Measurements from ENCODE around the gene MYNN.

The MYNN gene

GRCh38 chr3:169774186-169774585 is 990 bp downstream of the MYNN start:
- DNase-seq = no peak

DNA sequence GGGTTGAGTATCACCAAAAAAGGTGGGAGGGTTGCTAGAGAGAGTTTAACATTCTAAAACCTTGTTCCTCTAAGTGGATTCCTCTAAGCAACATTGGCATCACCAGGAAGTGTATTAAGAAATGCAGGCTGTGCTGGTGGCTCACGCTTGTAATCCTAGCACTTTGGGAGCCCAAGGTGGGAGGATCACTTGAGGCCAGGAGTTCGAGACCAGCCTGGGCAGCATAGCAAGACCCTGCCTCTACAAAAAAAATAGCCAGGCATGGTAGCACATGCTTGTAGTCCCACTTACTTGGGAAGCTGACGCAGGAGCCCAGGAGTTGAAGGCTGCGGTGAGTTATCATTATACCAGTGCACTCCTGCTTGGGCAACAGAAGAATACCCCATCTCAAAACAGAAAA is 4.6 kb downstream of the MYNN start:
- no peak for DNase-seq

DNA sequence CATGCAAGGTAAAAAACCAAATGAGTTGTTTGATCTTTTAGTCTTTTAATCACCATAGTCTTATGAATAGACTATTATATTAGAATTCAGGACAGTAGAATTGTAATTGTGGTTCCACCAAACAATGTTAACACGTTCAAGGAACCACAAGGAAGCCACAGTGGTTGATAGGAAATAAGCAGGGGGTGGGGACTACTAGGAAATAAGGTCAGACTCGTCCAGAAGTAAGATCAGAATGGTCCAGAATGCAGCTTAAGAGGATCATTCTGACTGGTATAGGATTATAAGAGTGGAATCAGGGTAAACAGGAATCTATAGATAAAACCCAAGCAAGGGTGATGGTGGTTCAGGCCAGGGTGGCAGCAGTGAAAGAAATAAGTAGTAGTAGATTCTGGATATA is 7.5 kb downstream of the MYNN start:
- no peak for DNase-seq

GRCh38 chr3:169781209-169781855 is 8.1 kb downstream of the MYNN start:
- no peak for DNase-seq

GRCh38 chr3:169787120-169787519 is 13.9 kb downstream of the MYNN start:
- no peak for DNase-seq

DNA sequence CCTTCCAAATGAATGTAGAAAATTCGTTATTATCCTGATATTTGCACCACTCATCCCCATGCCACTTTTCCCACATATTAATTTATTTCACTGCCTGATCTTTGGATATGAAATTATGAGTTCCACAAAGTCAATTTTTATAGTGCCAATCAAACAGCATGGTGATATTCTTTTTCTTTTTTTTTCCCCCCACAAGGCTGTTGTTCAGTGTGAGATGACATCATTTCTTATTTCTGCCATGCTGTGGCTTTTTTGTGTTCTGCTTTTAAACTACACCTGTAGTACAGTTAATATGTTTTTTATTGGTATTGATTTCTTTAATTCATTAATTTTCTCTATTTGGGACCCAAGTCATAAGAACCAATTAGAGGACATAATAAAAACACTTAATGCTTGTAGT is 14.6 kb downstream of the MYNN start:
- no peak for DNase-seq

GRCh38 chr3:169790219-169790618 is 17.0 kb downstream of the MYNN start:
- DNase-seq = no peak

DNA sequence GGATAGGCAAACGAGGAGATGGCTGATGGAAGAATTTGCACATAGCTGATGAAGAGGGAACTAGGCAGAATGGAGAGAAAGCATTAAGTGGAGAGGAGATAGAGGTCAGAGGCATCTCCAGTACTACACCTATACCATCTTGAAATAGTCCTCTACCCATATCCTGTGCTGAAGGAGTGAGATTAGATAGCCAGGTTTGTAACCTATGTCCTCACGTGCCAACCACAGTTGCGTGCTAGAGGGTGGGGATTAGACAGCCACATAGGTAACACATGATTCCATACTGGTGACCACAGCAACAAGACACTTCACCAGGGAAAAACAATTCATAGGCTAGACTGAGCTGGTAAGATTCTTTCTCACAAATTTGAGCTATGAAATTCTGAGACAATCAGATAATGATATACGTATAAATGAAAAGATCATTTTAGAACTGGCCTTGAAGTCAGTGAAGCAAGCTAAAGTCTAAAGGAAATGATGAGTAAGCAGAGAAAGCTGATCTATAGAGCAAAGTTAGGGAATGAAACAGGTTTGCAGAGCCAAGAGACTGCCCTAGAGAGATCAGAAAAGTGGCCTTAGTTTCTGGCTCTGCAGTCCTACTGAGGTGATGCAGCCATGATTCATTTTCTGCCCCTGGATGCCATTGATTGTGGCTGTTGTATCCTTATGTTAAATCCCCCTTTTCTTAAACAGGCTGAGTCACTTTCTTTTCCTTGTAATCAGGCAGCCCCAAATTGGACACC is 17.7 kb downstream of the MYNN start:
- DNase-seq = no peak

DNA sequence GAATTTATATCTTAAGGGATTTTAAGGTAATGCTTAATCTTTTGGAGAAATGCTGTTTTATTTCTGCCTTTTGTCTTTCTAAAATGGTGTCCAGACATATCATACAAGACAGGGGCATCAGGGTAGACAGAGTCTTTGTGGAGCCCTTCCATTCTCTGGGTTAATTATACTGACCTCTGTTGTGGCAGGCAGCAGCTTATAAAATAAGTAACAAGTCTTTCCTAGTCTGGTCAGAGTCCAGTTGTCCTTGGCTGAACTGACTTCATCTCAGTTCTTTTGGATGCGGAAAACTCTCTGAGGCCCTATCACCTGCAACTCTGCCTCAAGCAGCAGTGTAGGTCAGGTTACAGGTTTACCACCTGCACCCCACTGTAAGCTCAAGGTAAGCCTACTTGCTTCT is 19.2 kb downstream of the MYNN start:
- no peak for DNase-seq

DNA sequence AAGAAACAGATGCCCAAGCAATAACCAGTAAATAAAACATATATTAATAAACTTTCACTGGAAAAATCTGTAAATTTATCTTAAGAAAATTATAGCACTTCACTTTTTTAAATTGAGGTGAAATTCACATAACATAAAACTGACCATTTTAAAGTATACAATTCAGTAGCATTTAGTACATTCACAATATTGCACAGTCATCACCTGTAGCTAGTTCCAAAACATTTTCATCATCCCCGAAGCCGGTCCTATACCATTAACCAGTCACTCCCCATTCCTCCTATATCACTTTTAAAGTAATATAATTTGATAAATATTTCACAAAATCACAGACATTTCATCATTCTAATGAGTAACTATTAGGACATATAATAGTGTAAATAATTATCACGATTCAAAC is 31.5 kb downstream of the MYNN start:
- DNase-seq = no peak

DNA sequence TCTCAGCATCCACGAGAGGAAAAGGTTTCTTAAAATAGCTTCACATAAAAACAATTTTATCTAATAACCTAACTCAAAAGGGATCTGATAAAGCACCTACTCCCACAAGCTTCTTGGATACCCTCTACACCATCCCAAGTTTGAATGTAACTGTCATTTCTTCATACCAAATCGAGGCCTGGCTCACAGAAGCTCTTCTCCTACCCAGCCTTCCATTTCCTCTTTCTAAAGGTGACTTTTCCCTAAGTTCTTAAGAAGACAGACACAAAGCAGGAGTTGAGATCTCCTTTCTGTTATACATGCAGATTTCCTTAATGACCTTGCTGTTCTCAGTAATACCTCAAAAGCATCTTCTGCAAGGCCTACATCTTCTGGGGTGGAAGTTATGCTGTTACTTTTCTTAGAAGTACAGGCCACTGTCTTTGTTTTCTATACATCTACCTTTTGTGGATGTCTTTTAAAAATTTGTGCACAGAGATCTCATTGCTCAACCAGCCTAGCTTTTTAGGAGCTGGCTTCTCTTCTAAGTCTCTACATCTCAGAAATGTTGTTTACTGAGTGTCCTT is 36.1 kb downstream of the MYNN start:
- DNase-seq = no peak

DNA sequence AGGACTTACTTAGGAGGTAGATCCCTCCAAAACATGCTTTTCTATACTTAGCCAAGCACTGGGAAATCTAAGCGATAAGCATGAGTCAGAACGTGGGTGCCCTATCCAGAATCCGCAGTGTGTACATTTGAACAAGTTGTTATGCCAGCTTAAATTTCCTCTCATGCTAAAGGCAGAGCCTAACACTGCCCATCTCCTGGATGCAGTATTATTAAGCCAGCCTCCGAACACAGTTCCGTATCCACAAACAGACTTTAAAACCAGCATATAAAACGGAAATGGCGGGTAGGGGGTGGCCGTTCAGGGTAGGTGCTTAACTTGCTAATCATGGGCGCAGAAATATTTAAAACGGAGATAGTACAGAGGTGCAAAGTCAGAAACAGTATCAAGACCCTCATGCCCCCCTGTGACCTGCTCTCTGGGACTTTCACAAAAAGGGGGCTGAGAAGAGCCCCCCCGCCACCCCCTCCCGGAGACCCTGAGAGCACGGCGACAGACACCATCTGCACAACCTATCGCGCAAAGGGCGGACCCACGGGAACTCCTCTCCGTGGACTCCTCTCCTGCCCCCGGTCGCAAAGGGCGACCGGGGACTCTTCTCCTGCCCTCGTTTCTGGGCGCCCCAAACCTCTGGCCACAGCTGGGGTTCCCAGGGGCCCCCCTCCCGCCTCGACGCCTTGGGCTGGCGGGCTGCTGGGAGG is 38.6 kb downstream of the MYNN start:
- peak in 22 of 56 donors; percentile 9 to 65 (median 38) for DNase-seq

DNA sequence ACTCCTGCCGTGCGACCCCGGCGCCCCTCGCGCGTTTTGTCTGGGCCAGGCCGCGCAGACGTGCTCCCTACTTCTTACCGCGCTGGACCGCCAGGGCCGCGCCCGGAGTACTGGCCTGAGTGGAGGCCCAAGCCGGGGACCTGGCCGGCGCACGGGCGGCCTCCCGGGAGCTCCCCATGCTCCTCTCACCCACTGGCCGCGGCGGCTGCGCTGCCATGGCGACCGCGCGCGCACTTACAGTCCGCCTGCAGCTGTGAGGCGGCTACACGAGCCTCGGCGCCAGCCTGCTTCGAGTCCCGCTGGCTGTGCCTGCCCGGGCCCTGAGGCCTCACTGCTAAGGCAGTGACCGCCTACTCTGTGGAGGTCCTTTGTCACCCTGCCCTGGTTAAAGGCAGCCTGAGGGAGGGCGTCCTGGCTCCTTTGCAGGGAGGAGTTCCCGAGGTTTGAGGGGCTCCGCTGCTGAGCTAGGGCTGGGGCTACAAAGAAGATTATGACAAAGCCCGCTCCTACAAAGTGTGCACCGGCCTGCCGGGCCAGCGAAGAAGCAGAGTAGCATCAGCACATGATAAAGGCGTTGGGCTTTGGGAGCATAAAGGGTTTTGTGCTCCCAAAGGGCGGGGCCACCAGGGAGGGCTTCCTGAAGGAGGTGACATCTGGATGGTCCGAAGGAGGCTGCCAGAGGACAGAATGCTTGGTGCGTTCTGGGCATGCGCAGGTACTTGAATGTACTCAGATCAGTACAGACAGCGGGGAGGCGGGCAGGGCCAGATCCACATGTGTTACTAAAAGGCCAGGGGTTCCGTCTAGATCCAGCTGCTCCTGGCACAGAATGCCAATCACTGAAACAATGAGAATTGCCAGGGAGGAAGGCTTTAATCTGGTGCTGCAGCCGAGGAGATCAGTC is 39.4 kb downstream of the MYNN start, which contains the start of the genes LRRC34 and LRRIQ4:
Gene LRRC34 (minus strand): TSS at position 573 of the 904 bp plus-strand sequence. CDS start 356 bp downstream, at position 217.
Gene LRRIQ4 (plus strand): TSS at position 539 of the 904 bp plus-strand sequence. CDS start 9,052 bp downstream, outside the sequence.
- DNase-seq = peak in 52 of 56 donors; percentile 17 to 80 (median 51)

GRCh38 chr3:169813278-169813677 is 40.1 kb downstream of the MYNN start:
- no peak for DNase-seq

GRCh38 chr3:169813757-169814517 is 40.7 kb downstream of the MYNN start:
- DNase-seq = peak in 3 of 56 donors; percentile 5 to 8 (median 7)

DNA sequence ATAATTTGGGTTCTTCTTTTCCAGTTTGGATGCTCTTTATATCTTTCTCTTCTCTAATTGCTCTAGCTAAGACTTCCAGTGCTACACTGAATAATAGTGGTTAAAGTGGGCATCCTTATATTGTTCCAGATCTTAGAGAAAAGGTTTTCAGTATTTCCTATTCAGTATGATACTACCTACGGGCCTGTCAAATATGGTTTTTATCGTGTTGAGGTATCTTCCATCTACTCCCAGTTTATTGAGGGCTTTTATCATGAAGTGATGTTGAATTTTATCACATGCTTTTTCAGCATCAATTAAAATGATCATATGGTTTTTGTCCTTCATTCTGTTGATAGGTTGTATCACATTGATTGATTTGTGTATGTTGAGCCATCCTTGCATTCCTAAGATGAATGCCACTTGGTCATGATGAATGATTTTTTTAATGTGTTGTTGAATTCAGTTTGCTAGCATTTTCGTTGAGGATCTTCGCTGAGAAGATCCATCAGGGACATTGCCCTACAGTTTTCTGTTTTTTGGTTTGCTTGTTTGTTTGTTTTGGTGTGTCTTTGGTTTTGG is 42.5 kb downstream of the MYNN start:
- no peak for DNase-seq

- DNase-seq = no peak
Measured at GRCh38 chr3:169818316-169818715, 45.1 kb downstream of the MYNN start.

- DNase-seq = no peak
Measured at GRCh38 chr3:169822091-169822490, 48.9 kb downstream of the MYNN start.

GRCh38 chr3:169822540-169822939 is 49.3 kb downstream of the MYNN start:
- no peak for DNase-seq

DNA sequence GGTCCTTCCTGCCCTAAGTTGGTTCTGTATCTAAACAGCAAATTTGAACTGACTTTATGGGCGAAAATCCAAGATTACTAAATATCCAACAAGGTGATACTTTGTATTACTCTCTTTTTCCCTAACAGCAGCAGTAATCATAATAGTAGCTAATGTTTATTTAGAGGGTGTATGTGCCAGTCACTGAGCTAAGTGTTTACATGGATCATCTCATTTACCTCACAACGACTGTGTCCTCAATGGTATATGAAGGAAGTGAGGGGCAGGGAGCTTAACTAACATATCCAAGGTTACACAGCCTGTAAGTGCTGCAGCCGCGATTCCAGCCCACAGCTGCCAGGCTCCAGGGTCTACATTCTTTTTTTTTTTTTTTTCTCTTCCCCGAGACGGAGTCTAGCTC is 49.8 kb downstream of the MYNN start:
- no peak for DNase-seq
